GM19455 (cell line): Measurements from ENCODE around the gene CLK3.

Experiments used
- ATAC-seq: cut with Tn5 transposase; IDR thresholded peaks from one replicate; pipeline ENCODE4 v1.9.1; 2021; ENCODE audit not compliant: unreplicated experiment

CLK3 gene

DNA sequence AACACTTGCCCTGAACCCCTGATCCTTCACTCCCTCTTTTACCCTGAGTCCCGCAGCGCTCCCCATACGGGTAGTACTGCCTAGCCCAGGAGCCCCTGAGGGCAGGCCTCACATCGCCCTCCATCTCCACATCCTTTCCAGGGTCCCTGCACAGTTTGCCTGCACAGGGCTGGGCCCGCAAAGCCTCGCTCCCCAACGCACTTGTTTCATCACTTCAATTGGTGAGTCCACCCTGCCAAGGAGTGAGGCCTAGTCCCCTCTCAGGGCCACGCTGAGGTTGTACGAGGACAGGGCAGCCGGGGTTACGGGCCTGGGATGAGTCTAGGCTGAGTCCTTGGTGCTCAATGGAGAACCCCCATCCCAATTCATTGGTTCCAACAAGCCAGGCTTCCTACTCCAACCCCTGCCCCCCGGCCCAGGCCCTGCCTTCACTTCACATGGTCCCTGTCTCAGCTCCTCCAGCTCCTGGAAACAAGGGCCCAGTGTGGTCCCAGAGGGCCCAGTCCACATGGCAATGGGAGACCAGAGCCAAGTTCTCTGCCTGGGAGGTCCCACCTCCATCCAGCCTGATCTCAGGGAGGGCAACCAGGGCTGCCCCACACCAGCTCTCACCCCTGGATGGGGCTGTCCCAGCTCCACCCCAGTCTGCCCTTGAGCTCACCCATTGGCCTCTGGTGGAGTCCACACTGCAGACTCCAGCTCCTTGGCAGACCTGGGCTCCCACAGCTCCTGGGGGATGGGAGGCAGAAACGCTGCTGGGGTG is 12.4 kb upstream of the CLK3 start:
- ATAC-seq, result no peak

DNA sequence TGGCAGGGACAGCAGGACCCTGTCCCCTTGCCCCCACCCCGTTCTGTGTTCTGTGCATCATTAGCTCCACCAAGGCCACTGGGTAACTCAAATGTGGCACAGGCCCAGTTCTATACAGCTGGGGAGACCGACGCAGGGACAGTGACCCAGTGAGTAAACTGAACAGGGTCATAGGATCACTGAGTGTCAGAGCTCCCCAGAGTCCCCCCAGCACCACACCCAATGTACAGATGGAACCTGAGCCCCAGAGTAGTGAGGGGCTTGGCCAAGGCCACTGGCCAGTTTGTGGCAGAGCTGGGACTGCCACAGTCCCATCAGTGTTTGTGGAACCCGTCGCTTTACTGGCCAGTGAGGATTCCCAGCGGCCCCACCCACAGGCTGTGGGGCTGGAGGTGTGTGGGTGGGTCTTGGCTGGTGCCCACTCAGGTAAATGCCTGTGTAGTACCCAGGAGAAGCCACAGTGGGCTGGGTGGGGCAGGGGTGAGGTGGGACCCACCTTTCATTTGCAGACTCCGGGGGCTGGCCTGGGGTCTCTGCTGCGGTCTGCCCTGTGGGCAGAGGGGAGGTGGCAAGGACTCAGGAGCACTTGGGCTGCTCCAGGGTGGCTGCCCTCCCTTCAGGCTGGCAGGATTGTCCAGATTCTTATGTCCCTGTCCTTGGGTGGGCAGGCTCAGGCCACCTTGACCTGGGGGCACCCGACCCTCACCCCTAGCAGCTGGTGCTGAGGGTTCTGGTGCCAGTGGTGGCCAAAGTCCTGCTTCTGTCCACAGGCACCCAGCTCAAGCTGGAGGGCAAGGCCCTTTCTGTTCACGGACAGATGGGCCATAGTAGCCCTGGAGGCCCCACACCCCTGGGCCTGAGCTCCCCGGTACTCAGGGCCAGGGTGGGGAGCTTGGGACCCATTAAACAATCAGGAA is 11.6 kb upstream of the CLK3 start:
- ATAC-seq, result no peak

DNA sequence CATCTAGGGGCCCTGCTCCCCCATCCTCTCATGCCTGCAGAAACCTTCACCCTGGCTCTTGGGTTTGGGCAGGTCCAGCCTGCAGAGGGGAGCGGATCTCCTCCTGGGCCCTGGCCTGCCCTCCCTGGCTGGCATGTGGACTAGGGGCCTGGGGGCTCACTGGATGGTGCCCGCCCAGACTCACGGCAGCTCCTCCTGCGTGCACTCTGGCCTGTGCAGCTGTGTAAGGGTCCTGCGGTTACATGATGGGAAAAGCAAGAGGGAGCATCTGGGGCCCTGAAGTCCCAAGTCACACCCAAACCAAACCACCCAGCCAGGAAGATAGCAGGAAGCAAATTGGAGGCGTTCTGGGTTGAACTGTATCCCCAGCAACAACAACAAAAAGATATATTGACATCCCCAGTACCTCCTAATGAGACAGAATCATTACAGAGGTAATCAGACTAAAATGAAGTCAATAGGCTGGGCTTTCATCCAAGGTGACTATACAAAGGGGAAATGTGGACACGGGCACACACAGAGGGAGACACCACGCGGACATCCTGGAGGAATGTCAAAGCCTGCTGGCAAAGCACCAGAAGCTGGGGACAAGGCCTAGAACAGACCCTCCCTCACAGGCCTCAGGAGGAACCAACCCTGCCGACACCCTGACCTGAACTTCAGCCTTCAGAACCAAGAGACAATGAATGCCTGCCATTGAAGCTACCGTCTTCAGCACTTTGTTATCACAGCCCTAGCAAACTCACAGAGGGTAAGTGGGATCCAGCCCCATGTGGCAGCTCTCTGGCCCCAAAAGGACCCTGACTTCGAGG is 10.4 kb upstream of the CLK3 start:
- ATAC-seq, result no peak

DNA sequence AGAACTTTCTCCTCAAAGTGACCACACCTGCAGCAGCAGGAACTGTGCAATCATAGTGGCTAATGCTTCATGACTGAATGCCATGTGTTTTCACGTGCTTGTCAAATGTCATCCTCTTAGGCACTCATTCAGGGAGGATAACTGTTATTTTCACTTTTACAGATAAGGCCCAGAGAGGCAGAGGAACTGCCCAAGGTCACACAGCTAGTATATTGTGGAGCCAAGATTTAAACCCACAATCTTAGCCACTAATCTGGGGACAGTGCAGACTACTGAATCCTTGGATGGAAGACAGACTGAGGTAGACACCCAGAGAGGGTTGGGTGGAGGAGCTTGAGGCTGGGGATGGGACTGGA is 9.9 kb upstream of the CLK3 start:
- no peak for ATAC-seq

DNA sequence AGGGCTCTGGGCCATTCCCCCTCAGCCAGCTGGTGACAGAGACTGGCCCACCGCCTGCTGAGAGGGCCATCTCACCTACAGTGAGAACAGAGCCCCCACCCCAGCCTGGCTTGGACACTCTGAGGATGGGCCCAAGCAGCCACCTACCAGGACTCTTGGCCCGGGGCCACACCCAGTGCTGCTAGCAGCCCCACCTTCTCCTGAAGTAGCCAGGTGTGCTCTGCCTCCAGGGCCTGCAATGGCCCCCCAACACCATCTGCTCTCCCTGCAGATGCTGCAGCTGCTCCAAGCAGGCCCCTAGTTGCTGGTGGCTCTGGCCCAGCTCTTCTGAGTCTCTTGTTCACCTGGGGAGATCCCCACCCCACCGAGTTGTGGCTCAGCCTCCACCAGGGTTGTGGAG is 6.8 kb upstream of the CLK3 start:
- no peak for ATAC-seq

DNA sequence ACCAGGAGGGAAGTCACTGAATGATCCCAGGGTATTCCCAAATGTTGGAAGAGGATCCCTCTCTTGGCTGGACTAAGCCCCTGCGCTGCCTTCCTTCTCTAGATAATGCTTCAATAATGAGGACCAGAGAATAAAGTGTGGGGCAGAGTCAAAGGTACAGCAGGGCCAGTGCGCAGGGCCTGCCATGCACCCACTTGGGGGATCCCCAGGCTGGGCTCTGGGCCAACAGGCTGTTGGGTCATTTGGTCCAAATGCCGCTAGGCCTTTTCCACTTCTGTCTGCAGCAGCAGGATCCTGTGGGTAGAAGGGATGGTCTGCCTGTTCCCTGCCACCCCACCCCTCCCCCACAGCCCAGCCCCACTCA is 5.7 kb upstream of the CLK3 start:
- no peak for ATAC-seq

DNA sequence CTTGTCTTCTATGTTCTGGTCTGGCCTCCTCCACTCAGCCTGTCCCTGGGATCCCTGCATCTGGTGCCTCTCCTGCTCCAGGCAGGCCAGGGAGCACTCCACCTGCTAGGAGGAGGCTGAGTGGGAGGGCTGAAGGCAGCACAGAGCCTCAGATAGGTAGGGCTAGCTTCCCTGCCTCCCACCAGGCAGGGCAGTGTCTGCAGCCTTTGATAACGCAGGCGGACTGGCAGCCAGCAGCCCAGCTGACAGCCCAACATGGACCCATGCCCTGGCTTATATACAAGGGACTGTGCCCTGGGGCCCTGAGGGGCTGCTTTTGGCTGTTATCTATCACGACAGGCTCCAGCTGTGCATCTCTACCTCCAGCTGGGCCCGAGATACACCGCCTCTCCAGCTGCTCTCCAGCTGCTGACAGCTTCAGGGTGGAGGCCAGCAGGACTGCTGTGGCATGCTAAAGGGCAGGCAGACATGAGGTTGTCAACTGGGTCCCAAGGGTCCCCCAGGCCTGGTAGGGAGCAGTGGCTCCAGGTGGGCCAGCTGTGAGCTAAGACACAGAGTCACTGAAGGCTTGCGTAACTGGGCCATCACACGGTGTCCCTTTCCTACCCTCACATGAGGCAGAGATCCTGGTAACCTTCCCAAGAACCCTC is 5.2 kb upstream of the CLK3 start:
- ATAC-seq, result no peak

DNA sequence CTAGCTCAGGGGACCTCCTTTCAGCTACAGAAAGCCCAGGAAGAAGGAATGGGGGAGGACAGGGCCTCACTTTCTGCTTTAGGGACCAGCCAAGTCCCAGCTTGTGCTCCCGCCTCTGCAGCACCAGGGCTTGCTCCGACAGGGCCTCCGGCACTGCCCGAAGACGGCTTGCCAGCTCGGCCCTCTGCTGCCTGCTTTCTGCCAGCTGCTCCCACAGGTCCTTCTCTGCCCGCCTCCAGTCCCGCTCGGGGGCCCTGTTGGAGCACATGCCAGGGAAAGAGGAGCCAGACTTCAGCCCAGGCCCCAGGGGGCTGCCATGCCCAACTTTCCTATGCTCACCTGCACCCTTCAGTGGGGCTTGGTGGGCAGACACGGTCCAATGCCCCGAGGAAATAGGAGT is 4.3 kb upstream of the CLK3 start:
- ATAC-seq, result no peak

DNA sequence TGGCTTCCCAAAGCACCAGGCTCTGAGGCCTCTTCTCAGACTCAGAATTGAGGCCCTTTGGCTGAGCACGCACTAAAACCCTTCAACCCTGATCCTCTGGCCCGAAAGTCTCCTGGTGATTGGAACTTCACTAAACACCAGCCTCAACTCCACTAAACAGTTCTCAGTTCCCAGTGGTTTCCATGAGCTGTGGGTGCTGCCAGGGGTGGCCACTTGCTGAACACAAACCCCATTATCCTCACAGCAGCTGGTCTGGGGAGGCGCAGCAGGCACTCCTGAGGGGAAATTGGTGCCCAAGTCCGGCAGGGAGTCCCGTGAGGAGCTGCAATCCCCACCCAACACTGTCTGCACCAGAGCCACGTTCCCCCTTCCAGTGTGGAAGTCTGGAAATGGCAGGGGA is 3.8 kb upstream of the CLK3 start:
- ATAC-seq, result no peak

DNA sequence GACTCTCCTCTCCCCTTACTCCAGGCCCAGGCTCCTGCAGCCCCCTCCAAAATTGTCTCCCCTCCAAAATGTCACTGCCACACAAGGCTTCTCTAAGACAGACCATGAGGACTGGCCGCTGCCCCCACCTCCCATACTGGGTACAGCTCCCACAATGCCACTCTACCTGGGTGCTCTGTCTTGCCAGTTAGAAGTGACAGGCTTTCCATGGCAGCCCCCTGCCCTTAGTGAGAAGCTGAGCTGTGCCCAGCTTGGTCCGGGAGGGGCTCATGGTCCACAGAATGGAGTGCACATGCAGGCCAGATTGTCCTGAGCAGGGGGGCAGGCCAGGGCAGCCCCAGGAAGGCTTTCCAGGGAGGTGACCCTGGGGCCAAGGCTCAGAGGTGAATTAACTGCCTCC is 3.0 kb upstream of the CLK3 start:
- ATAC-seq, result no peak

DNA sequence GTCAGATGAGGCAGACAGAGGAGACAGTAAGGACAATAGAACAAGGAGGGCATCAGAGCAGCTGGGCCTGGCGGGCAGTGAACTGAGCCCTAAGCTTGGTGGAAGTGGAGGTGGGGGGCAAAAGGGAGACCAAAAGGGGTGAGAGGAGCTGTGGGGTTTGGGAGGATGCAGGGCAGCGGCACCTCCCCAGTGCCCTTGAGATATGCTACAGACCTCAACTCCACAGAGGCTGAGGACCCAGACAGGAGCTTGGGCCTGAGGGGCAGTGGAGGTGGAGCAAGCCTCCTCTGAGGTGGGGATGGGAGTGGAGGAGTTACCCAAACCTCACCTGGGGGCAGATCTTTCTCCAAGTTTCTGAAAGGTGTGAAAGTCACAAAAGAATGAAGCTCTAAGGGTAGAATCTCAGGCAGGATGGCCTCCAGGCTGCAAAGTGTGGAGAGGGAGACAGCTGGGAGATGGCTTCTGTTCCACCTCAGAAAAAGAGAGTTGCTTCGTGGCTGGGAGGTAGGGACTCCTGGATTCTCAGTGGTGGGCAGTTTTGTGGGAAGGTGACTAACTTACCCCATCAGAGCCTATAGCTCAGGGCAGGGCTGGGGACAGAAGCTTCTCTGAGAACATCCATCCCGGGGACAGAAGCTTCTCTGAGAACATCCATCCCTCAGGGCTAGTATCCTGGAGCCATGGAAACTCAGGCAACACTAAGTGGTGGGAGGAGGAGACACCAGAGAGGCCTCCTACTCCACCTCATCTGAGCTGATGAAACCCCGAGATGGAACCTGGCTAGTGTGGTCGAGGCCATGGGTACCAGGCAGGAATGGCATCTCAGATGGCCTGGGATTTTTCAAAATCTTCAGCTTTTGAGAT is 2.3 kb upstream of the CLK3 start:
- ATAC-seq, result no peak

DNA sequence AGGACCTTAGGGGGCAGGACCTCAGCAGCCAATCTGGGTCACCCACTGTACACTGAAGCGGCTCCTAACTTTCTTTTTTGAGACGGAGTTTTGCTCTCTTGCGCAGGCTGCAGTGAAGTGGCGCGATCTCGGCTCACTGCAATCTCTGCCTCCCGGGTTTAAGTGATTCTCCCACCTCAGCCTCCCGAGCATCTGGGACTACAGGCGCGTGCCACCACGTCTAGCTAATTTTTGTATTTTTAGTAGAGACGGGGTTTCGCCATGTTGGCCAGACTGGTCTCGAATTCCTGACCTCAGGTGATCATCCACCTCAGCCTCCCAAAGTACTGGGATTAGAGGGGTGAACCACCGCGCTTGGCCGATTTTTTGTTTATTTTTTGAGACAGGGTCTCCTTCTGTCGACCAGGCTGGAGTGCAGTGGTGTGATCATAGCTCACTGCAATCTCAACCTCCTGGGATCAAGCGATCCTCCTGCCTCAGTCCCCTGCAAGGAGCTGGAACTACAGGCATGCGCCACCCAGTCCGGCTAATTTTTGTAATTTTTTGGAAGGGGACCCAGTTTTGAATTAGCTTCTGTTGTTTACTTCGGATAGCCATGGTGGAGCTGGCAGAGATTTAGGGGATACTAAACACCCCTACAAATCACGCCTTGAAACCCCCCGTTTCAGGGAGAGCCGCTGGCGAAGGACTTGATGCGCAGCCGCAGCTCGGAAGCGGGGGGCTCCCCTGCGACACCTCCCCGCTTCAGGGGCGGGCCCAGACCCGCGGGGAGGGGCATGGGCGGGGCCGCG is 1.5 kb upstream of the CLK3 start:
- no peak for ATAC-seq

DNA sequence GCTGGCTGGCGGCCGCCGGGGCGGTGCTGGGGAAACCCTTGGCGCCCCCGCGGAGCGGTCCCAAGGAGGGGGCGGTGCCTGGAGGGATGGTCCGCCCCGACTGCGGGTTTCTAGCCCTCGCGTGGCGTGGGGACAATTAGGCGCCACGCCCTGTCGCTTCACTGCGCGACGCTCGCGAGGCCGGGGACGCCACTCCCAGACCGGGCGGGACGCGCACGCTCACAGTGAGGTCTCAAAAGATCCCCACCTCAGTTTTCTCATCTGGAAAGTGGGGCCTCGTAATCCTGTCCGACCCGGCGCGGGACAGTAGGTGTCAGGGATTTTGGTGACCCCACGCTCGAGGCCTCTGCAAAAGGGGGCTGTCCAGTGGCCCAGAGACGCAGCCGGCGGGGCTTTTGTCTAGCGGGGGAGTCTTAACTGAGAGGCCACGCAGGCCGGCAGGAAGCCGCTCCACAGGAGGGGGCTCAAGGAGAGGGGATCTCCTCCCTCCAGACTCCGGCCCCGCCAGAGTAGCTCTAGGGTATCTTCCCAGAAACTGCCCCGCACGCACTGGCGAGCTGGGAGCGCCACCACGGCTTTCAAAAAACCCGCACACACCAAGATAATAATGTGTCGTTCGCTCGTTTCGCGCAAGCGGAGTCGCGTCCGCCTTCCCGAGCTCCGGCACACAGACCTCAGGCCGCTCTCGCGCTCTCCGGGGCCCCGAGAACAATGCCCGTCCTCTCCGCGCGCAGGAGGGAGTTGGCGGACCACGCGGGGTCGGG is 710 bp upstream of the CLK3 start:
- peak; percentile 35 for ATAC-seq

DNA sequence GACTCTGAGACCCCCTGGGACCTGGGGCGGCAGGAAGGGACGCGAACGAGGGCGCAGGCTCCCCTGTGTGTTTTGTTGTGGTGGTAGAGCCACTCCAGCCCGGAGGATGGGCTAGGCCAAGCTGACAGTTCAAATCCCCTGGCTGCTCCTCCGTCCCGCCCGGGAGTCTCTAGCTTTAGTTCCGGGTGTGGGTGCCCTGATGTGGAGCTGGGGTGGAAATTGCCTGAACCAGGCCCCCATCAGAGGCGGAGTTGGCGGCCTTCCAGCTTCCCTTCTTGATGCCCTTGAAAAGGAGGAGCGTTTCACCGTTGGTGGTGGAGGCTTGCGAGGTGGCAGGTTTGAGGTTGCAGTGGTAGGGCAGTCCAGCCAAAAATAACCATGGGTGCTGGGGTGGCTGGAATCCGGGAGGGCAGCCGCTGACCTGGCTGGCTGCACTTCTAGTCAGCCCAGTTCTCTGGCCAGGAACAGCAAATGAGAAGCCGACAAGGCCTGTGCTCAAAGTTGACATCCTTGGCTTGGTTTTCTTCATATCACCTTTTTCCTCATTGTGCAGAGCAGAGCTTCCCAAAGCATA is 817 bp downstream of the CLK3 start:
- no peak for ATAC-seq

DNA sequence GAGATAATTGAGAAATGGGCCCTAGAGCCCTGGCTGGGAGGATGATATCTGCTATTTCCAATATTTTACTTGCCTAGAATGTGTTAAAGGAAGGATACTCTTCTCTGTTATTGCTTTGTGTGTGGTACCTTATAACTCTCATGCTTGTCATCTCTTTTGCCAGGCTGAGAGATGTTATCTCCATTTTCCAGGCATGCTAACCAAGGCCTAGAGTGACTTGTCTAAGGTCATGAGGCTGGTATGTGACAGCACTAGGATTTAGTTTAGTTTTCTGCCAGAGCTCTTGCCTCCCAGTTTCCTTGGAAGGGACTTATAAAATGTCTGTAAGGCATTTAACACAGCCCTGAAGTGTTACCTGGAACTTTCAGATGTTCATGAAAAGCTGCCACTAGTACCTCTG is 1.4 kb downstream of the CLK3 start:
- ATAC-seq, result no peak

DNA sequence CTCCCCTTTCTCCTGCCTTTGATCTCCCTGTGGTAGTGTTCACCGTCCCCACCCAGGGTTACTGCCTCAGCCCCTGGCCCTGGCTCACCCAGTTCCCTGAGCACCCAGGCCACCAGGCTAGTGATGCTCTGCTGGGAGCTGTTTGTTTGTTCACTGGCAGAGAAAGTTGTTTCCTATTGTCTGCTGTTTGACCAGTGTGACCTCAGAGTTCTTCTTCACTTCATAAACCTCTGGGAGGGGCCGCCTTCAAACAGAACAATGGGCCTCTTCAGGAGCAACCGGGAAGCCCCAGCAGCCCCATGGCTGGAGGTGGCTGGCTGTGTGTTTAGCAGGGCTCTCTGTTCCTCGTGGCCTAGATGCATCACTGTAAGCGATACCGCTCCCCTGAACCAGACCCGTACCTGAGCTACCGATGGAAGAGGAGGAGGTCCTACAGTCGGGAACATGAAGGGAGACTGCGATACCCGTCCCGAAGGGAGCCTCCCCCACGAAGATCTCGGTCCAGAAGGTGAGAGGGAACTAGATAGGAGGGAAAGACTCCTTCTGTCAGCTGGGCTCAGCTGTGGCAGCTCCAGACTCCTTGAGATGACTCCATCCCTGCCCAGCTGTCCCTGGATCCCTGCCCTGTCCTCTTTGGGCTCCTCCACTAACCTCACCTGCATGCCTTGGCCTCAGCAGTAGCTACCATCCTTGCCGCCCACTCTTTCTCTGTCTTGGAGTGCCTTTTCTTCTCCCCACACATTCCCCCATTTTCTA is 3.4 kb downstream of the CLK3 start:
- no peak for ATAC-seq

DNA sequence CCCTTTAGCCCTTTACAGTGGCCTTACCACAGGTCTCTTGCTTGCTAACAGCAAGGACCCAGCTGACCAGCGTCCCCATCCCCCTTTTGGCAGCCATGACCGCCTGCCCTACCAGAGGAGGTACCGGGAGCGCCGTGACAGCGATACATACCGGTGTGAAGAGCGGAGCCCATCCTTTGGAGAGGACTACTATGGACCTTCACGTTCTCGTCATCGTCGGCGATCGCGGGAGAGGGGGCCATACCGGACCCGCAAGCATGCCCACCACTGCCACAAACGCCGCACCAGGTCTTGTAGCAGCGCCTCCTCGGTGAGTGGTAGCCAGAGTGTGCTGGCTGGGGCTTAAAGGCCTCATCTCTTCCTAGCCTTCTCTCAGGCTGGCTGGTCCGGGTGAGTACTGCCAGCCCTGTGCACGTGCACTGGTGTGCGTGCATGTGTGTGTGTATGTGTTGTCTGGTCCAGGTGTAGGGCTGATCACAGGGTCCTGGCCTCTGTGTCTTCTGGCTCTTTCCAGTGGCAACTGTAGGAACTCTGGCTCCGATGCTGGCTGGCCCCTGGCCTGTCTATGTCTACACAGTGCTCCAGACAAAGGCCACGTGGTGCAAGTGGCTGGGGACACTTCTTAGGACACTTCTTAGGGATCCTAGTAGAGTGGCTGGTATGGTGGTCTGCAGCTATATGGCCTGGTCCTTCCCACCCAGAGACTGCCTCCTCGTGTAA is 4.4 kb downstream of the CLK3 start:
- no peak for ATAC-seq
